ENCODE results near the gene HOXB8. TPM values are rescaled to one million over a fixed set of nuclear protein-coding genes. Genes with fewer than 3 reads are reported as not detected.

Gene HOXB8
- polyA plus RNA-seq, 1 donor: 0.49 TPM

DNA sequence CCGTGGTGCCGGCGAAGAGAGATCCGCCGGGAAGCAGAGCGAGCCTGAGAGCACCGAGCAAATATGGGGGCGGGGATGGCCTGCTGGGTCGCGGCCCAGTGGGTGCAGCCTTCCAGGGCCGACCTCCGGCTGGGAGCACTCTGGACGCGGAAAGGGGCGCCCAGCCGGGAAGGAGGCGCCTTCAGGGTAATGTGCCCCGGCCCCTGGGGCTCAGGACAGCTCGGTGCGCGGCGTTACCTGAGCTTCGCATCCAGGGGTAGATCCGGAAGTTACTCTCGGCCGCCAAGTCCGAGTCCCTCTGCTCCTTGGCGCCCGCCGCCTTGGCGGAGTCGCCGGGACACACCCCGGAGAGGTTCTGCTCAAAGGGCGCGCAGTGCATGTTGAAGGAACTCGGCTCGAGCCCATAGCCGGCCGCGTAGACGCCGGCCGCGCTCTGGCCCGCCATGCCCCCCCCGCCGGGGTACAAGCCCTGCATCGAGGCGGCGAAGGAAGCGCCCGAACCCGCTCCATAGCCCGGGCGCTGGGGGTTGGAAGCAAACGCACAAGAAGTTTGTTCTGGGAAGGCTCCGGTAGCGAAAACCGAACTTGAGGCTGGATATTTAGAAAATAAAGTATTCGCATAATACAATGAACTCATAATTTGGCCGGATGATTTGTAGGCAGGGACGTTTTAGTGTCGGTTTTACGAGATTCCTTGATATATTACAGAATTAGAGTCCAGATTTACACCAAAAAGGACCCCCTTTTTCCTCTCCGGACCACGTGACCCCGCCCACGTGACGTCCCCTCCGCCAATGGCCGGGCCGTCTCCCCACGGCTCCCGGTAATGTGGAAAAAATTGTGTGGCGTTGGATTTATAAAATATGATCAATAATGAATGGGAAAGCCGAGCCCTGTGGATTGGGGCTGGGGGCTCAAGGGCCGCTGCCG is 4.5 kb downstream of the HOXB8 start, which contains the start of gene HOXB7:
HOXB7 (minus strand) TSS at position 736 of the 930 bp plus-strand sequence; CDS start at position 637, 99 bp downstream.
- no peak for DNase-seq

DNA sequence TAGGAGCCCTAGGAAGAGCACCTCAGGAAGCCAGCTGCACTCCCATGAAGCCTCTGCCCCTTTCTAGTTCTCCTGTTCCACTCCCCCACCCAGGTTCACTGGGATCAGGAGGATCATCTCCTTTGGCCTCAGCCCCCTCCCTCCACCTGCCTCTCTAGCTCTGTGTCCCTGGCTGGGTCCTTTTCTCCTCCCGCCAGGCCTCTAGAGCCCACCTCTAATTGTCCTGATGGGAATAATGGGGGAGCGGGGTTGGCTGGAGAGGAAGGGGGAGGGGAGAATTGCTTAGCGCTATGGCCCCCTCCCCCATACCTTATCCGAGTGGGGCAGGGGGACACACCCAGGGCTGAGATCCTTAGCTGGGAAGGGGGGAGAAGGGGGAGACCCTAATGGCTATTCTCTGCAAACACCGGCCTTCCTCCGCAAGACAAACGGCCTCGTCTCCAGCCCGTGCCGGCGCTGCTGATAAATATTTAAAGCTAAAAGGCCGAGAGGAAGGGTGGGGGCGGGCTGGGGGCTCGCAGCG is 5.3 kb downstream of the HOXB8 start:
- DNase-seq: no peak

DNA sequence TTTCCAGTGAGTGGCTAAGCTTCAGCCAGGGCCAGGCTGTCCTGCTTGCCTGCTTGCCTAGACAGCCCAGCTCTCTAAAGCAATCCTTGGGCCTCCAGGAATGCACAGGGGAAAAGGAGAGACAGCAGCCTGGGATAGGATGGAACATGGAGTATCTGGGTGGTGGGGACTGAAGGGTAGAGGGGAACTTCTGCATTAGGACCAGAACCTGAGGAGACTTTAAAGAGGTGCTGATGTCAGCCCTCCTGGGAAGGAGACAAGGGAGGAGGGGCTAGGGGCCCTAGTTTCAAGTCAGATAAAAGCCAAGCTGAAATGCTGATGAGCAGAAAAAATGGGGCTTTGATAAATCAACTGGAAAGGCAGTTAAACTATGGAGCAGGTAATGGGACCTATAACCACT is 6.1 kb downstream of the HOXB8 start:
- no peak for DNase-seq

DNA sequence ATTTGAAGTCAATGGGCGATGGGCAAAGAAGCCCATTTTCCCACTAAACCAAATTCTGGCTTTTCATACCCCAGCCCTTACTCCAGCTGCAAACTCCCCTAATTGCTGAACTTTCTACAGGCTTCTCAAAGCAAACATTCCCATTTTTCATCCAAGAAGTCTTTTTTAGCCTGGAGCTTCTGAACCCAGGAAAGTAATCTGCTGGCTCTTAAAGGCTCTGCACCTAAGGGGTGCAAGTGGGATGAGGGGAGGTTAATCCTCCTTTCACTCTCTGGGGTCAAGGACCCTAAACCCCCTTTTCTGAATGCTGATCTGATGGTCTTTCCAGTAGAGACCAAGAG is 6.6 kb downstream of the HOXB8 start:
- no peak for DNase-seq

DNA sequence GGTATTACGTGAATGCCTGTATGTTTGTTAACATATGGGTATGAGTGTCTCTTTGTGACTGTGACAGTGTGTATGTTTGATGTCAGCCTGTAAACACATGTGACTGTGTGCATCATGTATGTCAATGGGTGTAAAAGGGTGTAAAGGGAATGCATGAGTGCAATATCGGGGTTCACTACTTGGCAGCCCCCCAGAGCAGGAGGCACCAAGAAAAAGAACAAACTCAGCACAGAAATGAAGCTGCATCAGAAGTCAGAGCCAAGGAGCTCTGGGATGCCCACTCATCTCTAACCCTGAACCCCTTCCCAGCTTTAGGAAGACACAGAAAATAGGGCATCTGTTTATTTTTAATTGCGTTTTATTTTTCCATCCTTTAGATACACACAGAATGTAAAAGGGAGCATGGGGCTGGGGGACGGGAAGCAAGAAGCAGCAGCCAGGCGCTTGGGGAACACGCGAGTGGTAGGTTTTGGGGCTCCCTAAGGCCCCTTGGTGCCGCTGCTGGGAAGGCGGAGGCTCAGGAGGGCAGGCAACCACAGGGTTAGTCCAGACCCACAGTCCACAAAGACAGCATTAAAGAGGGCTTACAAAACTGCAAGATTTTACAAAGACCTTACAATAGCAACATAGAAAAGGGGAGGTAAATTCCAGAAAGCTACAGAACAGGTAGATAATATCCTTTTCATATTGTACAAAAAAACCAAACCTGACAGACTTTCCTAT is 8.0 kb downstream of the HOXB8 start:
- DNase-seq: no peak

DNA sequence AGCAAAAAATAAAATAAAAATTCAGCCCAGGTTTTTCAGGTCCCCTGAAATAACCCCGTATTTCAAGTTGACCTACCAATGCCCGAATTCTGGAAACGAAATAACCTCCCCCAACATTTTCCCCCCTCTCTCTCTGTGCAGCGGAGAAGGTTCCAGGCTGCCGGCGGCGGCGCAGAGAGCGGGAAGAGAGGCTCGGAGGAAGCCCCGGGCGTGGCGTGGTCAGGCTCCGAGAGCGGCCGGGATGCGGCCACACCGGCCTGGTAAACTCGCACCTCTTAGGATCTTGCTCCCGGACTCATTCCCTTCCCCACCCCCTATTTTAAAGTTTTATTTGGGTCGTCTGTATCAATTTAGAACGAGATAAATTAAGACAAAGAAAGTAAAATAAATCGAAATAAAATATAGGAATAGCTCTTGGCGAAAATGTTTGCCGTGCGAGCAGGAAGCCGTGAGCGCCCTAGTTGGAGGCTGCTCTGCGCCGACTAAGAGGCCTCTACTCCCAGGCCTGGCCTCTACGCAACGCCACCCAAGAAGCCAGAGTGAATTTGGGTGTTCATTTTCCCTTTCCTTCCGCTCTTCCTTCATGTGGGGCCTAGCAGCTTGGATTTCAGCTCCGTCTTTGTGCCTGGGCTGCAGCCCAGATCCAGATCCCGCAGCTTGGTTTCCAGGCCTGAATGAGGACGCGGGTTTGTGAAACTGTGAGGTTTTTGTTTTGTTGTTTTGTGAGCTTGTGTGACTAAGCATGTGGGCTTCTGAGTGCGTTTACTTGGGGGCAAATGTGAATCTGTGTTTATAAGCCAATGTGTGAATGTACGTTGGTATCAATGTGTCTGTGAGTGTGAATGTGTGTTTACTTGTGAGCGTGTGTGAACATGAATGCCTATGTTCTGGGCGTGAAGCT is 8.9 kb downstream of the HOXB8 start:
- no peak for DNase-seq

DNA sequence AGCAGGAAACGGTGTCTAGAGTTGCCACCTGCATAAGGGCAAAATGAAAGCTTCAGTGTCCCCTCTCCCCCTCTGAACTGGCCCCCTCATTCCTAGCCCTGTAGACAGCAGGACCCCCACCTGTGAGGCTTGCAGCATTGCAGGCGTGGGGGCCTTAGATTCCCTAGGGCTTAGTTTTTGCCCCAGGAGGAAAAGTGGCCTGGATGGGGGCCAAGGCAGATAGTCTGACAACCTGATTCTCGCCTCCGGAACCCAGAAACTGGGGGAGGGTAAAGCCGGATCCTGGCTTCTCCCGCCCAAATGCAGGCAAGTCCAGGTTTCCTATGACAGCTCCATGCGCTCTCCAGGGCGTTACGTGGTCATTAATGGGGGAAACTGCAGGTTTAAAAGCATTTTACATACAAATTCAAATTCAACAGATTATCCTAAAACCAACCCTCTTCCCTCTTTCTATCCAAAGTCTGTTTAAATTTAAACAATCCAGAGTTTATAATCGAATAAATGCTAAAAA is 9.6 kb downstream of the HOXB8 start:
- no peak for DNase-seq

DNA sequence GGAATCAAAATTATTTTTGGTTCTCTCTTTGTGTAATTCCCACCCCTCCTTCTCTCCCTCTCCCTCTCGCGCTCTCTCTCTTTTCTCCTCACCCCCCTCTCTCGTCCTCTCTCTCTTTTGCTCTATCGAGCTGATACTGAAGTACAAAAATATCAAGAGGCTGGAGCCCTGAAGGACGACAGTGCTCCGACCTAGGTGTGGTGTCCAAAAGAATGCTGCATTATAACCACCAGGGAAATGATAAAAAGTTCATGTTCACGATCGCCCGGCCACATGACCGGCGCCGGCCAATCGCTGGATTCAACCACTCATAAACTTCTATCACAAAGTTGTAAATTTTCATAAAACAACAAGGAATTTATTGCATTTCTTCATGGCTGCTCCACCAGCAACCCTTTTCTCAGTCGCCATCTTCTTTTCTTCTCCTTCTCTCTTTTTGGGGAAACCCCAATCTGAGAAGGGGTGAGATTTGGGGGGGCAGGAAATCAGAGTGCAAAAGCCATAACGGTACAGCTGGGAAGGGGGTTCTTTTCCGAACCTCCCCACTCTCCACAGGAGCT is 10.2 kb downstream of the HOXB8 start, which contains the start of gene HOXB6:
HOXB6 (minus strand) TSS at position 217 of the 560 bp plus-strand sequence. CDS start 6,836 bp downstream, outside the sequence.
- no peak for DNase-seq

DNA sequence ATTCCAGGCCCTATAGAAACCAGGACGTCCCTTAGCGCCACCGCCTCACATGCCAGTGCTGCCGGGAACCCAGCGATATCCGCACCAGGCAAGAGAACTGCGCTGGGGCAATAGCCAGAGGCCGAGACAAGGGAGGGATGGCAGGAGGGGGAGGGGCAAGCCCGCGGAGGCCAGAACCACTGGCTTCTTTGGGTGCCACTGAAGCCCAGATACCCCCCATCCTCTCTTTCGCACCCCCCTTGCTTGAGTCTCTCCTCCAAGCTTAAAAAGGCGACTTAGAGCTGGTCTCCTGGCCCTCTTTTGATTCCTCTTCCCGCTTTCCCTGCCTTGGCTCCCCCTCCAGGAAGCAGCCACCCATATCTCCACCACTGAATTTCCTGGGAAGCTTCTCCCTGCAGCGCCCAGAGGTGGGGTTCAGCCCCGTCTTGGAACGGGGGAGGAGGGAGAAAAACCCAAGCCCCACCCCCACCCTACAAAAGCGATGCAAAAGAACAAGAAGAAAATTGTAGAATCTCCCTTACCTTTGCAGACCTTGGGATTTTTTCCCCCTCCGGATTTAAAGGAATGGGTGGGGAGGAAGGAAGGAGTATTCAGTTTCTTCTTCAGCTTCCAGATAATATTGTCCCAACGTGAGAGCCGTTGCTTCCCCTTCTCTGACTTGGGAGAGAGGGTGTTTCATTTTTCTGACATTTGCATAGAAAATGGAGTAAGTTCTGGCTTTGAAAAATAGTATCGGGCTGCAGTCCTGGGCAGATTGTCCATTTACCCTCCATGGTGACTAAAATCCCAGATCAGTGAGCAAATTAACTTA is 10.9 kb downstream of the HOXB8 start:
- no peak for DNase-seq

DNA sequence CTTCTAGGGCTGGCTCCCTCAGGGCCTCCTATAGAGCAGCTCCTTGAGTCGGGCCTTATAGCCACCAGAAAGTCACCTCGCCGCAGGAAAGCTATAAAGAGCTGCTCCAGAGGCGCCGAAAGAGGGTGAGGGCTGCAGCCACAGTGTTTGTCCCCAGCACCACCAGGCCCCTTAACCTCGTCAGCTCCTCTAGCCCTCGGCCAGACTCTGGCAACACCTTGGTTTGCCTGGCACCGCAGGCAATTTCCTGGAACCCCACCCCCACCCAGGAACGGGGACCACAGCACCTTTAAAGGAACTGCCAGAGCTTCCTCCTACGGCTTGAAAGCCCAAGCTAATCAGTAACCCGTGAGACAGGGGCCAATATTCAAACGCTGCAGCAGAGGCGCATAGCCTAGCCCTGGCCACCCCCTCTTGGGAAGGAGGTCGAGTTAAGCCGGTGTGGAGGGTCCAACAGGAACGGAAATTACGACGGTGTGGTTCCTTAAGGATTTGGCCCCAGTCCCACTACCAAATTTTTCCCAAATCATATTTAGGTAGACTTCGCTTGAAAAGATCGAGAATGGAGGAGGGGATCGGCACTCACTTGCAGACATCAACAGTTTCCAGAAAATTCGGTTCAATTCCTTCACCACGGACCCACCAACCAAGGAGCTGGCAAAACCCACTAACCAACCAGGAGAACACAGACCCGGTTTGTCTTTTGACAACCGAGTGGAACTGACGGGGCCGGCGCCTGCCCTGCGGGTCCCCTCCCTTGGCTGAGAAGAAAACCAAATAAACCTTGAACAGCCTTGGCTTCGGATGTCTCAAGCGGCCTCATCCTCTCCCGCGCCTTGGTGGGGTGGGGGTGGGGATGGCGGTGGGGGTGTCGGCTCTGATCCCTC is 13.3 kb downstream of the HOXB8 start:
- DNase-seq: no peak

DNA sequence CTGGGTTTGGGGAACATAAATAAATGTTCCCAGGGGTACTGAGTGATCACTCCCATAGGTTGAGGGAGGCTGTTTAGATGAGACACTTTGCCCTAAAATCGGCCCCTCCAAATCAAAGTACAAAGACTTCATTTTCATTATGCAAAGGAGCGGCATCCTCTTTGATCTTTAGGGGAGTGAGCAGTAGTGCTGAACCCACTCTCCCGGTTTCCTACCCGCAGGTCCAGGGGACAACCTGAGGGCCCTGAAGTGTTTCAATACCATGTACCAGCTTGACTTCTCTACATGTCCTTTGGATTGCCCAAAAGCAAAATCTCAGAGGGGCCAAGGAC is 13.9 kb downstream of the HOXB8 start:
- DNase-seq: no peak

DNA sequence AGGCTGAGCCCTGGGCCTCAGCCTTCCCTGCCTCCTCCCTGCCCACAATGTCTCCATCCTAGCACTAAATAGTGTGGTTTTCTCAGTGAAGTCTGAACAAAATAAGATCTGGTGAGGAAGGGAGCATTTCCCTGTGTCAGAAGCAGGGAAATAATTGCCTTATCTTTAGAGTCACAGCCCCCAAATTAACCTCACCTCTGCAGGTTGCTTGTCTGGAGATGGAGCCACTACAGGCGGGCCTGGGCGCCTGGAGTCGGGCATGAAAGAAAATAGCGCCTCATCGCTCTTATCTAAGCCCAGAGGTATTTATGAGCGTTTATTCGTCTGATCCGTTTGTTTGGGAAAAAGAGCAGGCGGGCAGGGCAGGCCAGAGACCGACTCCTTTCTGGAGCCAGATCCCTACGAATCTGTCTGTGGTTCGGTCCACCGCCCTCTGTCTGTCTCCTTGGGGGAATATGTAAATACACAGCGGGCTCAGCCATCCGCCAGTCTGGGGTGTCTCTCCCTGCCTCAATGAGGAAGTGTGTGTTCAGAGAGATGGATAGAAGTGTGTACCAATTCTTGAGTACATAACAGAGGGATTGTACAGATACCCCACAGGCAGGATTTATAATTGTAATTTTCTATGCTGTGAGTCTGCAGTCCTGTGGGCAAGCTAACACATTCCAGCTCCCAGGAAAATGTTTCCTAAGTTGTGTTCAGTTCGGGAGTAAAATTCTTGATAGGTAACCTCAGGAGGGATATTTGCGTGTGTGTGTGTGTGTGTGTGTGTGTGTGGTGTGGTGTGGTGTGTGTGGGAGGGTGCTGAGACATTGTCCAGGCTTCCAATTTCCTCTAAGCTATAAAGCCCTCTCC is 14.6 kb downstream of the HOXB8 start:
- no peak for DNase-seq

DNA sequence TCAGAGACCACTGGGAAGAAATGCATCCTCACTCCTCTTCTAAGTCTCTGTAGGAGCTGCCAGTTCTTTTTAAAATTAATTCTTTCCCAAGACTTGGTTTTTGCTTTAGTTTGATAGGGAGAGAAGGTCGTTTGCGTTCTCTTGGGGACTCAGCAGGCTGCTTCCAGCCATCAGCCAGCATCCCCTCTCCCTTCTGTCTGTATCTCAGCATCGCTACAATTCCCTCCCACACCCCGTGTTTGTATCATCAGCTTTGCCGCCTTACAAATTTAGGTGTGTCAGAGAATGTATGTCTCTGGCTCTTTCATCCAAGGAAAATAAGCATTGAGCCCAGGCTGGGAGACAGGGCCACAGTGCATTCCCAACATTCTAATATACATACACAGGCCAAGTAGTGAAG is 15.7 kb downstream of the HOXB8 start:
- DNase-seq: no peak

DNA sequence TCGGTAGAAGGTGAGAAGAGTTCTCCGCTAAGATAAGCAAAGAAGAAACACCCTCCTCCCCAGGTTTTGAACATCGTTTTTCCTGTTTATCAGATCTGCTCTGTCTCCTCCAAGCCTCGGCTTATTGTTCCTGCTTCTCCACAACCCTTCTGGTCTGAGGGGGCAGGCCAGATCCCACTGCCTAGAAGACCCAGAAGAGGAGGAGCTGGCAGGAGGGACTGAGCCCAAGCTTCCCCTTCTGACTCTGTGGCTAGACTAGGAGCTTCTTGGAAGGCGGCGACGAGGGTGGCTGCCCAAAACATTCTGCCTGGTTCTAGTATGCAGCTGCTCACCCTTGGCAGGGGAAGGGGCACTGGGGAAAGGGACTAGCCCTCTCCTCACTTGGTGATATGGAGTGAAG is 16.4 kb downstream of the HOXB8 start:
- DNase-seq: no peak

DNA sequence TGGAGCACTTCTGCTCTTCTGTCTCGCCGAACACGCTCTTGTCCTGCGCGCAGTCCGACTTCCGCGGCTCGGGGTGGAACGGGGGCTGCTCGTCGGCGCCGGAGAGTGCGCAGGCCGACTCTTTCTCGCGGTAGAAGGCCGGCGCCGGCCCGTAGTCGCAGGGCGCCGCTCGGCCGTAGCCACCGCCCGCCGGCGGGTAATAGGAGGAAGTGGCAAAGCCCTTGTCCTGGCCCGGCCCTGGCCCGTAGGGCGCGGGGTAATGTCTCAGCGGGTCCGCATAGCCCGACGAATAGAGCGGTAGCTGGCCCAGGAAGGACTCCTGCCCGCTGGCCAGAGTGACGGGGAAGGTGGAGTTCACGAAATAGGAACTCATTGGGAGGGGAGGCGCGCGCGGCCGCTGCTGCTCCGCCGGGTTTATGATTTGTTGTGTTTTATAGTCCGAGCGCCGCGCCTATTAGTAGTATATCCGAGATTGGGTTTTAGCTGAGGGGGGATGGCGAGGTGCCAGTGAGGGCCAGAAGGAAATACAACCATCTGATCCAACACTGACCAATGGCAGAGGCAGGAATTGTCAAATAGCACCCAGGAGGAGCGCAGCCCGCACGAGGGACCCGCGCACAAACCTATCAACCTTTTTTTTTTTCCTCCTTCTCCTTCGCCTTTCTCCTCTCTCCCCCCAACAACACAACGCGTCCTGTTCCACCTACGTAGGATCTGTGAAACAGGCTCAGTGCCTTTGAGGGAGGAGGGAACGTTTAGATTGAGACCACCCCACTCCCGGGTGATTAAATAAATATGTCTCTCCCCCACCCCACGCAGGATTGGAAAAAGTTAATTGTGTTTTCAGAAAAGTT is 17.1 kb downstream of the HOXB8 start:
- no peak for DNase-seq

DNA sequence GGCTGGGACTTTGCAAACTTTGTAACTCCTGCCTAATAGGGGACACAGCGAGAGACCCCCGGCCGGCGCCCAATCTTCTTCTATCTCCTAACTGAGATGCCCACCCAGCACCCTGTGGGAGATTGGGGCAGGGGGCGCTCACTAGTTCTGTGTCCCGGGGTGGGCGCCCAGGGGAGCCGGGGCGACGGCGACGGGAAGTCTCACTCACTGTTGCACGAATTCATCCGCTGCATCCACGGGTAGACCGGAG is 17.6 kb downstream of the HOXB8 start:
- no peak for DNase-seq

DNA sequence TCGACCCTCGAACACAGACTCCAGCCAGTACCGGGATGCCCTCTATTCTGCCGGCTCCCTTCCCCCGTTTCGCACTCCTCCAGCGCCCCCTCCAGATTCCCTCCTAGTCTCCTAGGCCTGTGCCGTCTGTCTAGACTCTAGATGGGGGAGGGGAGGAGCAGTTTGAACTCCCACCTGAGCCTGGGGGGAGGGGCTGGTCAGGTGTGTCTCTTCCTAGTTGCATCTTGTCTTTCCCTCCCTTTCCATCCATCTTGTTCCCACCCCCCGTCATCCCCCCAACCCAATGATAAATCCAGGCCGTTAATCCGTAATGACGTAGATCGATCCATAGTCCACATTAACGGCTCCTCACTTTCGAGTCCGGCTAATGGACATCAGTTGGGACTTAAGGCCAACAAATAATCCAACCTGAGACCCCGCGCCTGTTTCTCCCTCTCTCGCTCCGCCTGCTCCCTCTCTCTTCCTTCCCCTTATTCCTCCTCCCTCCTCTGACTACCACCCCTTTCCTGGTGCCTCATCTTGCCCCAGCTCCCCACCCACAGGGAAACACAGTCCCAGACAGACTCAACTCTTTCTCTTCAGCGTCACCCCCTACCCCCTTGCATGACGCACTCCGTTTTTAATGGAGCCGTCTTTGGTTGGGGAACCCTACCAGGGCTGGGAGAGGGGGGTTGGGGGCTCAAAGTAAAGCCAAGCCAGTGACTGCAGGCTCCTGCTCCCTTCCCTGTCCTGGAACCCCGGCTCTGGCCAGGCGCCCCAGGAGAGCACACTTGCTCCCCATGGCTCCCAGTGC is 18.2 kb downstream of the HOXB8 start:
- no peak for DNase-seq

Measured in hindlimb muscle (tissue), 1 donor.